Endothelial cell of umbilical vein (primary cell): Measurements from ENCODE around the gene FAM20B. TPM values are rescaled to one million over a fixed set of nuclear protein-coding genes. Genes with fewer than 3 reads are reported as not detected.

ENCODE experiments used
- BruUV-seq: library from RNA; stranded (reverse); fragments of 400-500 nt; replicated peaks from 2 replicates; lab custom pipeline; 2021; lab: Mats Ljungman, UMichigan
- CTCF ChIA-PET: fragments of 300-600, 350-600 bp; sonication (Branson Sonifier 250); formaldehyde crosslinking; loops from one replicate; lab custom pipeline; 2021; ENCODE audit warnings: antibody characterized with exemption, inconsistent platforms; lab: Charles Lee
- POLR2A ChIA-PET: fragments of 300-600, 350-600 bp; sonication (Branson Sonifier 250); formaldehyde crosslinking; loops from one replicate; lab custom pipeline; 2021; ENCODE audit warnings: antibody characterized with exemption, inconsistent platforms; lab: Charles Lee
- DNase-seq: peaks from one replicate; pipeline ENCODE4 v3.0.0-alpha.2; 2011; ENCODE audit warnings: low read depth, low spot score
- FAIRE-seq: peaks from 2 replicates; lab custom pipeline; 2011; peaks lifted over from hg19 to GRCh38; lab: Jason Lieb, UNC
- H2AFZ ChIP-seq: 2 replicates; pipeline ENCODE4 v1.6.0; 2012; ENCODE audit warnings: low read depth, low read length, control low read depth, inconsistent platforms
- H3K27ac ChIP-seq: 2 replicates; pipeline ENCODE4 v1.5.1; 2011; ENCODE audit warnings: low read depth, mild to moderate bottlenecking, control low read depth, low read length, moderate library complexity; ENCODE audit not compliant: insufficient read depth
- H3K27me3 ChIP-seq, 2 experiments: 2 replicates each; pipeline versions ENCODE4 v1.6.0 to v1.6.1; 2011; ENCODE audit warnings: low read length in 2 of 2, mixed read lengths in 1 of 2; ENCODE audit not compliant: control insufficient read depth in 2 of 2, insufficient read depth in 2 of 2
- H3K36me3 ChIP-seq, 2 experiments: 2 replicates in 1 of 2; 3 replicates in 1 of 2; pipeline ENCODE4 v1.5.1; 2011; ENCODE audit warnings: low read length in 2 of 2, mild to moderate bottlenecking in 1 of 2, moderate library complexity in 1 of 2; ENCODE audit not compliant: control insufficient read depth in 2 of 2, insufficient read depth in 2 of 2; ENCODE audit errors: extremely low read depth in 1 of 2
- H3K4me1 ChIP-seq: 3 replicates; pipeline ENCODE4 v1.5.1; 2011; ENCODE audit warnings: mild to moderate bottlenecking, low read length; ENCODE audit not compliant: control insufficient read depth, insufficient read depth; ENCODE audit errors: extremely low read depth
- H3K4me2 ChIP-seq: 2 replicates; pipeline ENCODE4 v1.6.1; 2011; ENCODE audit warnings: low read length, control low read depth, mixed read lengths; ENCODE audit not compliant: insufficient read depth
- H3K4me3 ChIP-seq, 3 experiments: fragments of 200-600 bp in 1 of 3; sonication (generic), shearing (Covaris generic) in 1 of 3; replicated peaks in 1 of 3; 2 replicates each; pipeline ENCODE4 v1.5.1; 2011 to 2016; ENCODE audit warnings: control low read depth in 3 of 3, low read length in 3 of 3, mild to moderate bottlenecking in 2 of 3, inconsistent platforms in 1 of 3, low read depth in 1 of 3, moderate library complexity in 1 of 3; ENCODE audit not compliant: insufficient read depth in 1 of 3
- H3K79me2 ChIP-seq: 2 replicates; pipeline ENCODE4 v1.6.0; 2012; ENCODE audit warnings: low read length, inconsistent platforms; ENCODE audit not compliant: control insufficient read depth, insufficient read depth
- H3K9ac ChIP-seq: replicated peaks from 2 replicates; pipeline ENCODE3; 2011; ENCODE audit warnings: low read length, control low read depth; ENCODE audit not compliant: insufficient read depth; ENCODE audit errors: extremely low read depth
- H3K9me1 ChIP-seq: replicated peaks from 3 replicates; pipeline ENCODE4 v1.6.0; 2011; ENCODE audit warnings: mild to moderate bottlenecking, low read length; ENCODE audit not compliant: control insufficient read depth, insufficient read depth; ENCODE audit errors: extremely low read depth
- H3K9me3 ChIP-seq: replicated peaks from 2 replicates; pipeline ENCODE4 v1.5.1; 2012; ENCODE audit warnings: low read length, inconsistent platforms; ENCODE audit not compliant: control insufficient read depth, insufficient read depth
- H4K20me1 ChIP-seq: replicated peaks from 2 replicates; pipeline ENCODE3; 2011; ENCODE audit warnings: mild to moderate bottlenecking, low read length; ENCODE audit not compliant: control insufficient read depth, insufficient read depth; ENCODE audit errors: extremely low read depth
- CTCF ChIP-seq, 2 donors: IDR thresholded peaks; 1 replicate in 1 of 2; 2 replicates in 1 of 2; pipeline ENCODE4 v1.5.1; 2011; ENCODE audit warnings: low read length in 2 of 2, mild to moderate bottlenecking in 2 of 2, moderate library complexity in 2 of 2, control low read depth in 1 of 2, inconsistent platforms in 1 of 2, low read depth in 1 of 2; ENCODE audit not compliant: insufficient read depth in 1 of 2; ENCODE audit errors: extremely low read depth in 1 of 2
- EZH2 ChIP-seq: IDR thresholded peaks from 2 replicates; pipeline ENCODE4 v1.6.1; 2012; ENCODE audit warnings: borderline replicate concordance, low read depth, mild to moderate bottlenecking, moderate library complexity, low read length, inconsistent platforms; ENCODE audit not compliant: severe bottlenecking
- FOS ChIP-seq: IDR thresholded peaks from 2 replicates; pipeline ENCODE4 v1.6.1; 2011; ENCODE audit warnings: mild to moderate bottlenecking, low read length, moderate library complexity, borderline replicate concordance; ENCODE audit not compliant: insufficient read depth
- GATA2 ChIP-seq: IDR thresholded peaks from 2 replicates; pipeline ENCODE4 v1.7.0; 2011; ENCODE audit warnings: low read depth, mild to moderate bottlenecking, moderate library complexity, mixed read lengths, low read length; ENCODE audit not compliant: insufficient read length, insufficient read depth
- JUN ChIP-seq: IDR thresholded peaks from 2 replicates; pipeline ENCODE4 v1.6.1; 2011; ENCODE audit warnings: borderline replicate concordance, low read depth; ENCODE audit not compliant: insufficient read length, insufficient read depth
- MAX ChIP-seq: IDR thresholded peaks from 2 replicates; pipeline ENCODE4 v1.6.1; 2011; ENCODE audit not compliant: insufficient read depth, insufficient read length
- MYC ChIP-seq: IDR thresholded peaks from one replicate; pipeline ENCODE4 v1.6.1; 2011; ENCODE audit warnings: mild to moderate bottlenecking, low read depth, low read length
- POLR2A ChIP-seq: IDR thresholded peaks from 2 replicates; pipeline ENCODE4 v1.6.1; 2012; ENCODE audit warnings: low read depth, mild to moderate bottlenecking, control low read depth, low read length
- POLR2AphosphoS5 ChIP-seq: IDR thresholded peaks from 2 replicates; pipeline ENCODE4 v1.6.1; 2012; ENCODE audit warnings: low read depth, mild to moderate bottlenecking, control low read depth, low read length, moderate library complexity; ENCODE audit not compliant: insufficient read depth
- dilution Hi-C: fragments of 300-500 bp; cut with MboI; formaldehyde crosslinking; loops from one replicate; pipeline ENCODE4 v1.15.0; 2019; ENCODE audit warnings: low sequenced_read_pairs; ENCODE audit not compliant: extremely low pct_ligation_motif_present
- intact Hi-C: fragments of 100-400 bp; cut with micrococcal nuclease; formaldehyde crosslinking; loops from one replicate; pipeline ENCODE4 v1.10.0; 2022
- polyA plus RNA-seq, 4 experiments: library from polyadenylated mRNA; depleted of rRNA in 3 of 4; stranded (reverse) in 3 of 4; unstranded in 1 of 4; fragments of >200 nt; gene quantifications; 2 replicates each; pipeline versions ENCODE4 v1.2.1 to v1.2.3, GENCODE V29; 2011 to 2012; ENCODE audit warnings: missing spikeins in 1 of 4
- total RNA-seq: library from RNA; stranded (reverse); gene quantifications from 2 replicates; pipeline ENCODE4 v1.2.3, GENCODE V29; 2021

FAM20B gene
- total and polyA plus RNA-seq, 2 donors (not counting 3 experiments of a cell fraction or from before 2014, with no cell fraction given) = 10.0 to 35.1 TPM

- ChIA-PET POLR2A (no interaction called here), CTCF (interaction anchor here (1.0 to 1.1 kb wide), 2 partner anchors 10 to 271 kb away, joined by 3 to 4 read pairs; no protein-coding TSS in a partner anchor)
- H3K36me3 ChIP-seq = no peaks in the 10 kb centered on the region
- no peak overlapping the region for H3K27ac ChIP-seq
- DNase-seq (no peak), FAIRE-seq (no peak)
- H3K9me1 ChIP-seq = no peaks in the 10 kb centered on the region
- no peak overlapping the region for H3K4me3 ChIP-seq
- peaks cover 13% of the 10 kb centered on the region for H3K4me1 ChIP-seq
- H2AFZ ChIP-seq = no peak overlapping the region
- H3K9ac ChIP-seq = no peak overlapping the region
- dilution Hi-C loops = loop anchor here (25.0 kb wide), 1 partner anchor 262 kb away; no protein-coding TSS in a partner anchor
- no peaks in the 10 kb centered on the region for H3K9me3 ChIP-seq
- no peaks in the 10 kb centered on the region for H4K20me1 ChIP-seq
- TF ChIP-seq JUN (no peak), POLR2A (no peak), POLR2AphosphoS5 (no peak), FOS (no peak), MYC (no peak), EZH2 (no peak), GATA2 (no peak), CTCF (IDR thresholded peaks at IDR 0.05; ENCODE audit: extremely low read depth in 1 of 2, insufficient read depth in 1 of 2, low read depth in 1 of 2, low read length in 2 of 2) (no peak), MAX (no peak)
- no TSS peak for BruUV-seq
- H3K27me3 ChIP-seq = peaks cover 13 to 21% of the 10 kb centered on the region in 2 experiments
- intact Hi-C loops = no loop called here
- H3K79me2 ChIP-seq = peaks cover 21% of the 10 kb centered on the region
- no peak overlapping the region for H3K4me2 ChIP-seq
Observed at GRCh38 chr1:179023946-179024650, 1.6 kb upstream of the FAM20B start.
